Measurements from ENCODE around the gene SRRM5. TPM values are rescaled to one million over a fixed set of nuclear protein-coding genes. Genes with fewer than 3 reads are reported as not detected.
A peak's percentile ranks its signal among the peaks of the same experiment; 100 is the strongest.

Gene SRRM5
- total RNA-seq, 5 donors from 2014 or later (not counting 1 experiment from before 2014, with no cell fraction given) = 0.55 to 1.6 (median 1.2) TPM

GRCh38 chr19:43575955-43576878 is 35.7 kb upstream of the SRRM5 start:
- Histone ChIP-seq H3K4me3 (ENCODE audit: control insufficient read depth in 1 of 2, extremely low read depth in 1 of 2, low read length in 1 of 2) (peak overlapping the region; percentile 48 to 52), H3K27ac (ENCODE audit: low read length) (peak overlapping the region; percentile 94), H3K9me3 (no peaks in the 10 kb centered on the region), H3K36me3 (ENCODE audit: control insufficient read depth in 2 of 2, extremely low read depth in 1 of 2, insufficient read depth in 1 of 2, low read length in 1 of 2) (peaks cover 0 to 9% of the 10 kb centered on the region in 2 donors), H3K27me3 (replicated peaks in 1 of 2; ENCODE audit: control insufficient read depth in 2 of 2, extremely low read depth in 1 of 2, insufficient read depth in 2 of 2, low read length in 1 of 2) (peaks cover 0 to 11% of the 10 kb centered on the region in 2 experiments), H3K4me1 (ENCODE audit: control insufficient read depth in 1 of 2, extremely low read depth in 1 of 2, insufficient read depth in 2 of 2, low read length in 2 of 2) (peaks cover 14 to 51% of the 10 kb centered on the region in 2 experiments)
- POLR2A ChIA-PET = no interaction called here
- H3K4me1 Mint-ChIP-seq = peaks cover 37 to 57% (median 37%) of the 10 kb centered on the region in 3 donors
- 84% methylated on average over 32 of the region's 37 CpGs for WGBS (ENCODE audit: insufficient coverage)
- H3K4me3 Mint-ChIP-seq = peak overlapping the region; percentile 95 to 99 (median 96)
- H3K9me3 Mint-ChIP-seq = no peaks in the 10 kb centered on the region
- peaks cover 8% of the 10 kb centered on the region for H3K36me3 Mint-ChIP-seq
- DNase-seq (peak in 1 of 35 experiments; percentile 23), ATAC-seq (replicated peaks in 1 of 4) (peak in 1 of 4 experiments; percentile 14)
- H3K27ac Mint-ChIP-seq = peak overlapping the region; percentile 55 to 94
- H3K27me3 Mint-ChIP-seq = no peaks in the 10 kb centered on the region
- CTCF ChIA-PET = interaction anchor here (1.4 to 2.8 kb wide), 2 partner anchors 20 to 21 kb away, joined by 7 to 8 read pairs; partner anchors contain the start of genes IRGQ (in 1 of the 2) and ZNF576 (in 1 of the 2)

DNA sequence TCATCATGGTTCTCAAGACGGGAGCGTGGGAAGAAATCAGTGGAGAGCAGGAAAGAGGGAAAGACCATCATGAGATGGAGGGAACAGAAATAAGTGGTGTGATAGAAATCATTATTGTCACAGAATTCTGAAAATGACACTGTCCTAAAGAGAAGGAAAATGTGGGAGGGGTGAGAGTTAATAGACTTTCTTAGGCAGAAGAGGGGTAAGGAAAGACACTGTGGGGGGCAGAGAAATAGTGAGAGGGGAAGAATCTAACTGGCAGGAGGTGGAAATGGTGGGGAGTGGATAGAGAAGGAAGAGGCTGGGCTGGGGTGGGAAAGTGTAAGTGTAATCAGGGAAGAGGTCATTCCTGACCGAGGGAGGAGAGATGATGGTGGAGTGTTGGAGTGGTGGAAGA is 33.1 kb upstream of the SRRM5 start:
- H3K4me1 ChIP-seq (ENCODE audit: control insufficient read depth in 1 of 2, extremely low read depth in 1 of 2, insufficient read depth in 2 of 2, low read length in 2 of 2) = peaks cover 14 to 46% of the 10 kb centered on the region in 2 experiments
- H3K36me3 ChIP-seq (ENCODE audit: control insufficient read depth in 2 of 2, extremely low read depth in 1 of 2, insufficient read depth in 1 of 2, low read length in 1 of 2) = peaks cover 0 to 7% of the 10 kb centered on the region in 2 donors
- 86% methylated on average over 1 of the region's 3 CpGs for whole genome bisulfite sequencing (ENCODE audit: insufficient coverage)
- Mint-ChIP-seq H3K27me3 (no peaks in the 10 kb centered on the region), H3K9me3 (no peaks in the 10 kb centered on the region), H3K4me1 (peaks cover 22 to 52% (median 26%) of the 10 kb centered on the region in 3 donors), H3K27ac (peak overlapping the region in 1 of 2 donors; percentile 53), H3K36me3 (no peaks in the 10 kb centered on the region), H3K4me3 (peak overlapping the region in 2 of 3 donors; percentile 37 to 76)
- POLR2A ChIA-PET = interaction anchor here in 1 of 2 donors (0.6 kb wide), 1 partner anchor 164 kb away, joined by 3 read pairs; no protein-coding TSS in a partner anchor
- H3K27ac ChIP-seq (ENCODE audit: low read length) = no peak overlapping the region
- DNase-seq (no peak), ATAC-seq (replicated peaks in 1 of 4) (no peak)
- peaks cover 0 to 11% of the 10 kb centered on the region in 2 experiments for H3K27me3 ChIP-seq (replicated peaks in 1 of 2; ENCODE audit: control insufficient read depth in 2 of 2, extremely low read depth in 1 of 2, insufficient read depth in 2 of 2, low read length in 1 of 2)
- CTCF ChIA-PET = no interaction called here
- no peak overlapping the region for H3K4me3 ChIP-seq (ENCODE audit: control insufficient read depth in 1 of 2, extremely low read depth in 1 of 2, low read length in 1 of 2)
- no peaks in the 10 kb centered on the region for H3K9me3 ChIP-seq

DNA sequence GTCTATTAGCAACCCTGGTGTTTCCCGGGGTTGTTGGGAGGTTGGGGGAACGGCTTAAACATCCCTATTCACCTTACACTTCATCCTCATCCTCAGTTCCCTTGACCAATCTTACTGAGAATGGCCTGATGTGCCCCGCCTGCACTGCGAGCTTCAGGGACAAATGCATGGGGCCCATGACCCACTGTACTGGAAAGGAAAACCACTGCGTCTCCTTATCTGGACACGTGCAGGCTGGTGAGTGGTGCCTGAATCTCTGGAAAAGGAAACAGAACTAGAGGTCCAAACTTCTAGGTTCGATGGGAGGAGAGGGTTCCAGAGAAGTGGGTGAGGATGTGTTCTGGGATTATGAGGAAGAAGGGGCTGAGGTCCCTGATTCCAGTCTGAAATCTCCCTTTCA is 30.4 kb upstream of the SRRM5 start:
- Histone ChIP-seq H3K27ac (ENCODE audit: low read length) (no peak overlapping the region), H3K9me3 (no peaks in the 10 kb centered on the region), H3K4me1 (ENCODE audit: control insufficient read depth in 1 of 2, extremely low read depth in 1 of 2, insufficient read depth in 2 of 2, low read length in 2 of 2) (peaks cover 5 to 28% of the 10 kb centered on the region in 2 experiments), H3K27me3 (replicated peaks in 1 of 2; ENCODE audit: control insufficient read depth in 2 of 2, extremely low read depth in 1 of 2, insufficient read depth in 2 of 2, low read length in 1 of 2) (peaks cover 0 to 4% of the 10 kb centered on the region in 2 experiments), H3K4me3 (ENCODE audit: control insufficient read depth in 1 of 2, extremely low read depth in 1 of 2, low read length in 1 of 2) (no peak overlapping the region), H3K36me3 (ENCODE audit: control insufficient read depth in 2 of 2, extremely low read depth in 1 of 2, insufficient read depth in 1 of 2, low read length in 1 of 2) (no peaks in the 10 kb centered on the region)
- Mint-ChIP-seq H3K4me3 (peak overlapping the region in 1 of 3 donors; percentile 13), H3K36me3 (peaks cover 9% of the 10 kb centered on the region), H3K27me3 (no peaks in the 10 kb centered on the region), H3K9me3 (no peaks in the 10 kb centered on the region), H3K4me1 (peaks cover 12 to 43% (median 20%) of the 10 kb centered on the region in 3 donors), H3K27ac (no peak overlapping the region)
- WGBS (ENCODE audit: insufficient coverage) = 72% methylated on average over 5 of the region's 7 CpGs
- no peak for DNase-seq
- POLR2A ChIA-PET = no interaction called here
- CTCF ChIA-PET = interaction anchor here in 1 of 2 donors (1.2 kb wide), 1 partner anchor 13 kb away, joined by 3 read pairs; no protein-coding TSS in a partner anchor
- no peak for ATAC-seq (replicated peaks in 1 of 4)

DNA sequence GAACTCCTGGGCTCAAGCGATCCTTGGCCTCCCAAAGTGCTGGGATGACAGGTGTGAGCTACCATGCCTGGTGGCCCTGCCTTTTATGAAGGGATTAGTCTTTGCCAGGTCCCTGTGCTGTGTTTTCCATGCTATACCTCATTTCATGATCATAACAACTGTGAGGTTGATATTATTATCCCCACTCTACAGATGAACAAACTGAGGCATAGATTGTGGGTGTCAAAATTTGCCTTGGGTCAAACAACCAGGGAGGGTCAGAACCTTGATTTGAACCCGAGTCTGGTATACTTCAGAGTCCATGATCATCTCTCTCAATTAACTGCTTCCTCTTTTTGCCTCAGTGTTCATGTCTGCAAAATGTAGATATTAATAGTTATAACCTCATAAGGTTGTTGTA is 29.4 kb upstream of the SRRM5 start:
- Histone ChIP-seq H3K4me3 (ENCODE audit: control insufficient read depth in 1 of 2, extremely low read depth in 1 of 2, low read length in 1 of 2) (no peak overlapping the region), H3K36me3 (ENCODE audit: control insufficient read depth in 2 of 2, extremely low read depth in 1 of 2, insufficient read depth in 1 of 2, low read length in 1 of 2) (no peaks in the 10 kb centered on the region), H3K27me3 (replicated peaks in 1 of 2; ENCODE audit: control insufficient read depth in 2 of 2, extremely low read depth in 1 of 2, insufficient read depth in 2 of 2, low read length in 1 of 2) (no peaks in the 10 kb centered on the region), H3K27ac (ENCODE audit: low read length) (no peak overlapping the region), H3K9me3 (no peaks in the 10 kb centered on the region), H3K4me1 (ENCODE audit: control insufficient read depth in 1 of 2, extremely low read depth in 1 of 2, insufficient read depth in 2 of 2, low read length in 2 of 2) (peaks cover 5 to 25% of the 10 kb centered on the region in 2 experiments)
- Mint-ChIP-seq H3K9me3 (no peaks in the 10 kb centered on the region), H3K27ac (no peak overlapping the region), H3K27me3 (no peaks in the 10 kb centered on the region), H3K4me1 (peaks cover 11 to 39% (median 18%) of the 10 kb centered on the region in 3 donors), H3K36me3 (peaks cover 9% of the 10 kb centered on the region), H3K4me3 (no peak overlapping the region)
- WGBS (ENCODE audit: insufficient coverage) = 100% methylated on average over 1 of the region's 2 CpGs
- ChIA-PET POLR2A (no interaction called here), CTCF (interaction anchor here in 1 of 2 donors (1.3 kb wide), 1 partner anchor 12 kb away, joined by 3 read pairs; no protein-coding TSS in a partner anchor)
- DNase-seq (no peak), ATAC-seq (replicated peaks in 1 of 4) (no peak)

- CTCF ChIA-PET = interaction anchor here in 1 of 2 donors (0.6 to 1.1 kb wide), 2 partner anchors 10 to 110 kb away, joined by 6 read pairs; no protein-coding TSS in a partner anchor
- Histone ChIP-seq H3K27me3 (replicated peaks in 1 of 2; ENCODE audit: control insufficient read depth in 2 of 2, extremely low read depth in 1 of 2, insufficient read depth in 2 of 2, low read length in 1 of 2) (no peaks in the 10 kb centered on the region), H3K4me3 (ENCODE audit: control insufficient read depth in 1 of 2, extremely low read depth in 1 of 2, low read length in 1 of 2) (no peak overlapping the region), H3K27ac (ENCODE audit: low read length) (peak overlapping the region; percentile 1), H3K4me1 (ENCODE audit: control insufficient read depth in 1 of 2, extremely low read depth in 1 of 2, insufficient read depth in 2 of 2, low read length in 2 of 2) (peaks cover 5 to 23% of the 10 kb centered on the region in 2 experiments), H3K36me3 (ENCODE audit: control insufficient read depth in 2 of 2, extremely low read depth in 1 of 2, insufficient read depth in 1 of 2, low read length in 1 of 2) (no peaks in the 10 kb centered on the region), H3K9me3 (no peaks in the 10 kb centered on the region)
- H3K4me3 Mint-ChIP-seq = no peak overlapping the region
- peaks cover 11 to 33% (median 22%) of the 10 kb centered on the region in 3 donors for H3K4me1 Mint-ChIP-seq
- no peaks in the 10 kb centered on the region for H3K27me3 Mint-ChIP-seq
- POLR2A ChIA-PET = interaction anchor here (0.6 to 1.0 kb wide), 3 partner anchors 10 to 82 kb away, joined by 4 to 6 read pairs (median 4); partner anchors contain the start of gene ZNF576 (in 1 of the 2)
- peaks cover 9% of the 10 kb centered on the region for H3K36me3 Mint-ChIP-seq
- no peaks in the 10 kb centered on the region for H3K9me3 Mint-ChIP-seq
- H3K27ac Mint-ChIP-seq = peak overlapping the region; percentile 64 to 69
- WGBS (ENCODE audit: insufficient coverage) = no CpG with 5 or more reads among the region's 1 CpG
- no peak for ATAC-seq (replicated peaks in 1 of 4)
- no peak for DNase-seq
These were observed 27.4 kb upstream of the SRRM5 start for GRCh38 chr19:43584484-43584883.

- peaks cover 16% of the 10 kb centered on the region for H3K36me3 Mint-ChIP-seq
- no peak overlapping the region for H3K27ac Mint-ChIP-seq
- Histone ChIP-seq H3K27ac (ENCODE audit: low read length) (no peak overlapping the region), H3K27me3 (replicated peaks in 1 of 2; ENCODE audit: control insufficient read depth in 2 of 2, extremely low read depth in 1 of 2, insufficient read depth in 2 of 2, low read length in 1 of 2) (no peaks in the 10 kb centered on the region), H3K36me3 (ENCODE audit: control insufficient read depth in 2 of 2, extremely low read depth in 1 of 2, insufficient read depth in 1 of 2, low read length in 1 of 2) (no peaks in the 10 kb centered on the region), H3K4me1 (ENCODE audit: control insufficient read depth in 1 of 2, extremely low read depth in 1 of 2, insufficient read depth in 2 of 2, low read length in 2 of 2) (peaks cover 0 to 16% of the 10 kb centered on the region in 2 experiments), H3K9me3 (no peaks in the 10 kb centered on the region), H3K4me3 (ENCODE audit: control insufficient read depth in 1 of 2, extremely low read depth in 1 of 2, low read length in 1 of 2) (no peak overlapping the region)
- H3K27me3 Mint-ChIP-seq = no peaks in the 10 kb centered on the region
- peaks cover 13 to 37% (median 19%) of the 10 kb centered on the region in 3 donors for H3K4me1 Mint-ChIP-seq
- DNase-seq = no peak
- ATAC-seq (replicated peaks in 1 of 4) = no peak
- no peak overlapping the region for H3K4me3 Mint-ChIP-seq
- ChIA-PET POLR2A (no interaction called here), CTCF (no interaction called here)
- WGBS (ENCODE audit: insufficient coverage) = 83% methylated on average over 1 of the region's 2 CpGs
- H3K9me3 Mint-ChIP-seq = no peaks in the 10 kb centered on the region
These were observed 25.5 kb upstream of the SRRM5 start for GRCh38 chr19:43586346-43586745.
